Right atrium auricular region (tissue), 2 donors: ENCODE results near the gene SLC22A14. TPM values are rescaled to one million over a fixed set of nuclear protein-coding genes. Genes with fewer than 3 reads are reported as not detected.
A peak's percentile ranks its signal among the peaks of the same experiment; 100 is the strongest.

Experiments used
- DNase-seq: peaks from one replicate; pipeline ENCODE4 v3.0.0-alpha.2; 2019; ENCODE audit warnings: low spot score
- H3K27ac ChIP-seq, 2 donors: fragments of 200-600 bp; sonication (generic); 1 replicate in 1 of 2; 2 replicates in 1 of 2; pipeline ENCODE4 v1.5.1; 2016 to 2019
- H3K27me3 ChIP-seq, 2 donors: fragments of 200-600 bp; sonication (generic); one replicate each; pipeline versions ENCODE4 v1.5.1 to v1.6.0; 2017 to 2019
- H3K36me3 ChIP-seq: fragments of 200-600 bp; sonication (generic); one replicate; pipeline ENCODE4 v1.5.1; 2016
- H3K4me1 ChIP-seq, 2 donors: fragments of 200-600 bp; sonication (generic); one replicate each; pipeline versions ENCODE4 v1.5.1 to v1.6.0; 2017 to 2019
- H3K4me3 ChIP-seq, 2 donors: fragments of 200-600 bp; sonication (generic); 1 replicate in 1 of 2; 2 replicates in 1 of 2; pipeline ENCODE4 v1.5.1; 2017 to 2019; ENCODE audit warnings: mild to moderate bottlenecking in 1 of 2, moderate library complexity in 1 of 2
- H3K9me3 ChIP-seq, 2 donors: fragments of 200-600 bp; sonication (generic); one replicate each; pipeline ENCODE4 v1.5.1; 2019
- CTCF ChIP-seq, 2 donors: fragments of 200-600 bp; sonication (generic); IDR thresholded peaks; one replicate each; pipeline ENCODE4 v1.5.1; 2019; ENCODE audit warnings: antibody characterized with exemption in 2 of 2
- total RNA-seq, 2 donors: library from RNA; depleted of rRNA; stranded (reverse); fragments of >200 nt; gene quantifications; one replicate each; pipeline ENCODE4 v1.1.0, GENCODE V29; 2016

The SLC22A14 gene
- total RNA-seq, 2 donors from 2014 or later = not detected

GRCh38 chr3:38323060-38323459 lies 41.0 kb downstream of the SLC22A14 start:
- no peak overlapping the region for H3K27ac ChIP-seq
- H3K4me1 ChIP-seq = no peaks in the 10 kb centered on the region
- H3K4me3 ChIP-seq = no peak overlapping the region
- TF ChIP-seq CTCF (IDR thresholded peaks at IDR 0.05) = no peak
- no peak for DNase-seq
- no peaks in the 10 kb centered on the region for H3K27me3 ChIP-seq
- H3K9me3 ChIP-seq = peaks cover 0 to 3% of the 10 kb centered on the region in 2 donors
- no peaks in the 10 kb centered on the region for H3K36me3 ChIP-seq

GRCh38 chr3:38325256-38325655 lies 43.2 kb downstream of the SLC22A14 start:
- Histone ChIP-seq H3K27ac (no peak overlapping the region), H3K36me3 (no peaks in the 10 kb centered on the region), H3K9me3 (peaks cover 0 to 3% of the 10 kb centered on the region in 2 donors), H3K27me3 (no peaks in the 10 kb centered on the region), H3K4me3 (no peak overlapping the region), H3K4me1 (no peaks in the 10 kb centered on the region)
- no peak for TF ChIP-seq CTCF (IDR thresholded peaks at IDR 0.05)
- DNase-seq = peak; percentile 40

- no peak overlapping the region for H3K4me3 ChIP-seq
- no peak for DNase-seq
- TF ChIP-seq CTCF (IDR thresholded peaks at IDR 0.05) = no peak
- H3K27ac ChIP-seq = no peak overlapping the region
- H3K4me1 ChIP-seq = no peaks in the 10 kb centered on the region
- H3K36me3 ChIP-seq = no peaks in the 10 kb centered on the region
- no peaks in the 10 kb centered on the region for H3K27me3 ChIP-seq
- peaks cover 0 to 3% of the 10 kb centered on the region in 2 donors for H3K9me3 ChIP-seq
Observed at GRCh38 chr3:38327335-38328009, 45.4 kb downstream of the SLC22A14 start.

GRCh38 chr3:38331257-38332022 lies 49.3 kb downstream of the SLC22A14 start:
- Histone ChIP-seq H3K9me3 (peaks cover 0 to 3% of the 10 kb centered on the region in 2 donors), H3K27me3 (no peaks in the 10 kb centered on the region), H3K4me1 (no peaks in the 10 kb centered on the region), H3K36me3 (no peaks in the 10 kb centered on the region), H3K27ac (no peak overlapping the region), H3K4me3 (no peak overlapping the region)
- no peak for DNase-seq
- TF ChIP-seq CTCF (IDR thresholded peaks at IDR 0.05) = no peak

- Histone ChIP-seq H3K9me3 (peaks cover 0 to 3% of the 10 kb centered on the region in 2 donors), H3K36me3 (no peaks in the 10 kb centered on the region), H3K27ac (no peak overlapping the region), H3K4me1 (no peaks in the 10 kb centered on the region), H3K4me3 (no peak overlapping the region), H3K27me3 (no peaks in the 10 kb centered on the region)
- no peak for DNase-seq
- no peak for TF ChIP-seq CTCF (IDR thresholded peaks at IDR 0.05)
Observed at GRCh38 chr3:38332201-38332600, 50.1 kb downstream of the SLC22A14 start.
